Esophagus squamous epithelium (tissue), 4 donors: ENCODE data around the gene UBE2U.

ENCODE experiments used
- POLR2A ChIP-seq, 4 donors: fragments of 450-650 bp; IDR thresholded peaks; one replicate each; pipeline ENCODE4 v1.6.1; 2017; ENCODE audit warnings: antibody characterized with exemption in 4 of 4, mild to moderate bottlenecking in 4 of 4, moderate library complexity in 3 of 4
- TF ChIP-seq, protein P1 (sequence below), 6 experiments: fragments of 450-650 bp in 4 of 6; fragments of 200-600 bp in 2 of 6; sonication (generic) in 2 of 6; IDR thresholded peaks; one replicate each; pipeline ENCODE4 v1.5.1; 2016 to 2019; ENCODE audit warnings: antibody characterized with exemption in 6 of 6, mild to moderate bottlenecking in 4 of 6, moderate library complexity in 4 of 6

- TF ChIP-seq POLR2A (IDR thresholded peaks at IDR 0.05) = no peak
- TF ChIP-seq, protein P1, sequence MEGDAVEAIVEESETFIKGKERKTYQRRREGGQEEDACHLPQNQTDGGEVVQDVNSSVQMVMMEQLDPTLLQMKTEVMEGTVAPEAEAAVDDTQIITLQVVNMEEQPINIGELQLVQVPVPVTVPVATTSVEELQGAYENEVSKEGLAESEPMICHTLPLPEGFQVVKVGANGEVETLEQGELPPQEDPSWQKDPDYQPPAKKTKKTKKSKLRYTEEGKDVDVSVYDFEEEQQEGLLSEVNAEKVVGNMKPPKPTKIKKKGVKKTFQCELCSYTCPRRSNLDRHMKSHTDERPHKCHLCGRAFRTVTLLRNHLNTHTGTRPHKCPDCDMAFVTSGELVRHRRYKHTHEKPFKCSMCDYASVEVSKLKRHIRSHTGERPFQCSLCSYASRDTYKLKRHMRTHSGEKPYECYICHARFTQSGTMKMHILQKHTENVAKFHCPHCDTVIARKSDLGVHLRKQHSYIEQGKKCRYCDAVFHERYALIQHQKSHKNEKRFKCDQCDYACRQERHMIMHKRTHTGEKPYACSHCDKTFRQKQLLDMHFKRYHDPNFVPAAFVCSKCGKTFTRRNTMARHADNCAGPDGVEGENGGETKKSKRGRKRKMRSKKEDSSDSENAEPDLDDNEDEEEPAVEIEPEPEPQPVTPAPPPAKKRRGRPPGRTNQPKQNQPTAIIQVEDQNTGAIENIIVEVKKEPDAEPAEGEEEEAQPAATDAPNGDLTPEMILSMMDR (IDR thresholded peaks at IDR 0.05) = peak; percentile 57 to 89 (median 74)
Measured at GRCh38 chr1:64246294-64246917, 43.0 kb downstream of the UBE2U start.
